Sigmoid colon (tissue), 4 donors: ENCODE measurements around the gene CUZD1.

Experiments used
- CTCF ChIP-seq, 4 experiments: fragments of 450-650 bp in 3 of 4; fragments of 200-600 bp in 1 of 4; IDR thresholded peaks; one replicate each; pipeline ENCODE4 v1.5.1; 2016 to 2019; ENCODE audit warnings: antibody characterized with exemption in 4 of 4, mild to moderate bottlenecking in 3 of 4, moderate library complexity in 2 of 4
- EP300 ChIP-seq, 4 donors: sonication (generic); formaldehyde crosslinking; IDR thresholded peaks; one replicate each; pipeline ENCODE4 v1.6.1; 2017; ENCODE audit warnings: antibody characterized with exemption in 4 of 4
- POLR2A ChIP-seq, 2 donors: fragments of 450-650 bp; IDR thresholded peaks; one replicate each; pipeline ENCODE4 v1.6.1; 2016; ENCODE audit warnings: antibody characterized with exemption in 2 of 2, mild to moderate bottlenecking in 2 of 2, moderate library complexity in 2 of 2
- POLR2AphosphoS5 ChIP-seq, 4 donors: sonication (generic); formaldehyde crosslinking; IDR thresholded peaks; one replicate each; pipeline ENCODE4 v1.6.1; 2017; ENCODE audit warnings: antibody characterized with exemption in 4 of 4

GRCh38 chr10:122850705-122851640 is 5.3 kb upstream of the CUZD1 start:
- TF ChIP-seq CTCF (IDR thresholded peaks at IDR 0.05), result no peak
- no peak for TF ChIP-seq EP300 (IDR thresholded peaks at IDR 0.05)
- no peak for TF ChIP-seq POLR2A (IDR thresholded peaks at IDR 0.05)
- no peak for TF ChIP-seq POLR2AphosphoS5 (IDR thresholded peaks at IDR 0.05)
